ENCODE data around the gene ZFPM1.

Gene ZFPM1

GRCh38 chr16:88532434-88533241 is 79.6 kb downstream of the ZFPM1 start:
- no peak for DNase-seq

GRCh38 chr16:88533381-88533917 is 80.4 kb downstream of the ZFPM1 start:
- DNase-seq, result no peak

- DNase-seq, result peak; percentile 63
Observed at GRCh38 chr16:88533932-88534637, 81.0 kb downstream of the ZFPM1 start.

DNA sequence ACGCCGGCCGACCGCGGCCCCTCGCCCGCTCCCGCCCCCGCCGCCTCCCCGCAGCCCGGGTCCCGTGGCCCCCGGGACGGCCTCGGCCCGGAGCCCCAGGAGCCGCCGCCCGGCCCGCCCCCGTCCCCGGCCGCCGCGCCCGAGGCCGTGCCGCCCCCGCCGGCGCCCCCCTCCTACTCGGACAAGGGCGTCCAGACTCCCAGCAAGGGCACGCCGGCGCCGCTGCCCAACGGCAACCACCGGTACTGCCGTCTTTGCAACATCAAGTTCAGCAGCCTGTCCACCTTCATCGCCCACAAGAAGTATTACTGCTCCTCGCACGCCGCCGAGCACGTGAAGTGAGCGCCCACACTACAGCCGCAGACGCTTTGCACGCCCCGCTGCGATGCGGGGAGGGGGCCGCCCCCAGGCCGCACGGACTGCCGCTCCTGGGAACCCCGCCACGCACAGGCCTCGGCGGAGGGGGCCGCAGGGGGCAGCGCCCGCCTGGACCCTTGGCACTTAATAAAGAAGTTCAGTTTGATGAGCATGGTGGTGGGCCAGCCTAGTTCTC is 81.6 kb downstream of the ZFPM1 start:
- DNase-seq, result peak; percentile 48

- DNase-seq, result peak; percentile 11
Observed at GRCh38 chr16:88535191-88535856, 82.2 kb downstream of the ZFPM1 start.

GRCh38 chr16:88535857-88536222 is 82.8 kb downstream of the ZFPM1 start:
- no peak for DNase-seq

DNA sequence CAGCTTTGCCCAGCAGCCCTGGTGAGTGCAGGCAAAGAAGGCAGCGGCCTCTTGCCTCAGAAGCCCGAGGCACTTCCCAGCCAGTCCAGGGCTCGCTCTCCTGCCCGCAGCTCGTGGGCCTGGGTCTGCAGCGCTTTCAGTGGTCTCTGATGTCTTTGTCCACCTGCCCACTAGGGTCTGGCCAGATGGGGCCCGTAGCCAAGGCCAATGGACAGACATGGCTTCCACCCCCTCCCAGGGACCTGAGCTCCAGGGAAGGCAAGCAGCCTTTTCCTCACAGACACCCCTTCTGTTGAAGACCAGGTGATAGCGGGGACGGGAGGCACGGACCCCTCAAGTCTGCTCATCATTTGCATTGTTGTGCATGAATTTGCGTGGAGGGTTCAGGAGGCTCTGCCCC is 83.4 kb downstream of the ZFPM1 start:
- peak; percentile 7 for DNase-seq

- DNase-seq, result peak; percentile 10
Observed at GRCh38 chr16:88536971-88537751, 84.1 kb downstream of the ZFPM1 start.

DNA sequence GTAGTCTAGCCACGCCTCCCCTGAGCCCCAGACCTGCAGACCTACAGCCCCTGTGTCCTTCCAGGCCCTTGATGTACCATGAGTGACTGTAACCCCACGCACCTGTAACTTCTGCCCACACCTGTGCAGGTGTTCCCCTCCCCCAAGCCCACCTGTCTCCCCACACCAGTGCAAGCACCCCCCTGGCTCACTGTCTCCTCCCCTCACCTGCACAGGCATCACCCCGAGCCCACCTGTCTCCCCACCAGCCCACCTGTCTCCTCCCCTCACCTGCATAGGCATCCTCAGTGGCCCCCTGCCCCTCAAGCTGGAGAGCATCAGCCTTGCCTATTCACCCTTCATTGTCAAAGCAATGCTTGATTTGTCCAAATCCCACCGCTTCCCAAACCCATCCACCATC is 84.8 kb downstream of the ZFPM1 start:
- no peak for DNase-seq

- DNase-seq, result peak; percentile 55
Observed at GRCh38 chr16:88538366-88539060, 85.4 kb downstream of the ZFPM1 start.

GRCh38 chr16:88539261-88539651 is 86.2 kb downstream of the ZFPM1 start:
- DNase-seq, result peak; percentile 43

DNA sequence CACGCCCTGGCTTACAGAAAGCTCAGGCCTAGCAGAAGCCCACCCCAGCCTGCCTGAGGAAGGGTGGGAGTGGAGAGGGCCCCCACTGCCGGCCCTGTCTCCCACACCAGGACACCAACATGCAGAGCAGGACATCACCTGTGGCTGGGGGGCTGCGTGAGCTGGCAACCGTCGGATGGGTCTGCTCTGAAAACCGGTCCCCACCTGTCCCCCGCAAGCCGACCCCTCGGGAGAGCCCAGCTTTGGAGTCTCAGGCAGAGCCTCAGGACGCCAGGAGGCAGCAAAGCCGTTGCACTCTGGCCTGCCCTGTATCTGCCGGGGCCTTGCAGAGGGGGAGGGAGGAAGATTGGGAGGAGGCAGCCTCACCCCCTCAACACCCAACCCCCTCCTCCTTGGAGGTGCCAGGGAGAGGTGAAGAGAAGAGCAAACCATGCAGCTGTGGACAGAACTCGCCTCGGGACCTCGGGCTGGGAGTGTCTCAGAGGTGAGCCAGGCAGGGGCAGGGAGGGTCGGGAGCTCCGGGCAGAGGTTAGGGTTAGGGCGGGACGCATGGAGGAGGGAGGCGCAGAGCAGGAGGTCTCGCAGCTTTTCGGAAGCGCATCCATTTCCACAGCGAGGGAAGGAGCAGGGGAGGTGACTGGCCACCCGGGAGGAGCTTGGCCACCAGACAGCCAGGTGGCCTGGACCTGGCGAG is 86.7 kb downstream of the ZFPM1 start:
- DNase-seq, result peak; percentile 38

DNA sequence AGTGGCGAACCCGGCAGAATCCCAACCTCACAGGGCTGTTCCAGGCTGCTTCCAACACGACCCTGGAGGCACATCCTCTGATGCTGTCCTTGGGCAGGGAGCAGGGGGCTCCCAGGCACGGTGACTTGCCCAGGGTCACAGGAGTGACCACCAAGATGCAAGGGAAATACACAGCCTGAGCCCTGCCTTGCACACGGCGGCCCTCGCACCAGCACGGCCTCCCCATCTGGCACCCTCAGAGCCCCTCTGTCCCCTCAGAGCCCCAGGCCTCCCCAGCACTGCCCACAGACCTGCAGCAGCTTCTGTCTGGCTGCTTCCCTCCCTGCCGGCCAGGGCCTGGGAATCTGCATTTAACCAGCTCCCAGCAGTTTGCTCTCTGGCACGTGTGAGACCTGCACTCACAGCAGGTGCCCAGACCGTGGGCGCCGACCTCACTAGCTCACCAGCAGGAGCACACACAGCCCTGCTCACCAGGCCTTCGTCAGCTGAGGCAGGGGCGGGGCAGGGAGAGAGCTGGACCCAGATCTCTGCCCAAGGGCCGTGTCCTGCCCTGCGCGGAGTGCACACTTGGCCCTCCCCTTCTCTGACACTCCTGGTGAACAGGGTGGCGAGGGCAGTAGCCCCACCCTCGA is 87.4 kb downstream of the ZFPM1 start:
- DNase-seq, result peak; percentile 17

GRCh38 chr16:88541831-88542616 is 88.9 kb downstream of the ZFPM1 start:
- peak; percentile 43 for DNase-seq

GRCh38 chr16:88543230-88543813 is 90.2 kb downstream of the ZFPM1 start:
- no peak for DNase-seq

DNA sequence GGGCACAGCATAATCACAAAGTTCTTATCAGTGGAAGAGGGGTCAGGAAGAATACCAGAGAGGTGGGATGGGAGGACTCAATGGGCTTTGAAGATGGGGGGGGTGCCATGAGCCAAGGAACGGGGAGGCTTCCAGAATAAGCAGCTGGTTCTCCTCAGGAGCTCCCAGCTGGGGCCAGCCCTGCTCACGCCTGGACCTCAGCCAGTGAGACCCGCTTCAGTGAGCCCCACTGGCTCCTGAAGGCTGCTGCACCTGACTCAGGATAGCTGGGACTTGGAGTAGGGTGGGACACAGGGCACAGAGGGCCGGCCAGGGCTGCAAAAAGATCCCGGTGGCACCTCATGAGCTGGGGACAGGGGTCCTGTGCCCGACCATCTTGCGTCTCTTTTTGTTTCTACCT is 92.7 kb downstream of the ZFPM1 start:
- no peak for DNase-seq

DNA sequence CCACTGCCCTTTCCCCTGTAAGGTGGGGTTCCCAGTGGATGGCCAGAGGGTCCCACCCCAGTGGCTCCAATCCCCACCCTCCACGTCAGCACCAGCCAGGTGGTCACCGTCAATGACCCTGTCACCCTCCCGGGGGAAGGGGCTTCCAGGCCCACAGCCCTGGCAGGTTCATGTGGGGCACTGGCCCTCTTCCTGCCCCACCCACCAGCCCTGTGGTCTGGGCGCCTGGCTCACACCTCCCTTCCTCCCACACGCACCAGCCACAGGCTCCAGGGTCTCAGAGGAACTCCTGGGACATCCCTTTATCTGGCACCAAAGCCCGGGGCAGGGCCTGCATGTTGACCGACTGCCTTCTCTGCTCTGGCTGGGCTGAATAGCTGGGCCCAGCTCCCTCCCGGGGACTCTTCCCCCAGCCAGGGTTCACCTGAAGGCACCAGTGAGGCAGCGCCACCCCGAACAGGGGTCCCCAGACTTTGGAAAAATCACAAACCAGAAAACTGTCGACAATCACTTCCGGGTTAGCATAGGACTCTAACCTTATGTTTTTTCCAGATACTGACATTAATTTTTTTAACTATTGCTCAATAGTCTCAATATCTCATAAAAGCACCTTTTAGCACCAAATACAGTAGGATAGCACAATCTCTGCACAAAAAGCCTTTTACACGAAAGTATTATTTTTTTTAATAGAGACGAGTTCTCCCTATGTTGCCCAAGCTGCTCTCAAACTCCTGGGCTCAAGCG is 95.2 kb downstream of the ZFPM1 start:
- DNase-seq, result no peak

- DNase-seq, result no peak
Observed at GRCh38 chr16:88548985-88549384, 95.9 kb downstream of the ZFPM1 start.
